Stimulated activated memory B cell treated with anti-CD40 and anti-IgM and Interleukin-4, amounts not matched to agents 10 μg/mL and 1 μg/mL and 100 μg/mL, for 72 hours (primary cell): ENCODE results near the gene MCOLN2.
A peak's percentile ranks its signal among the peaks of the same experiment; 100 is the strongest.

Experiments used
- ATAC-seq: fragments of 150-1000 bp; cut with Tn5 transposase; 2 replicates; pipeline ENCODE4 v1.10.0; 2021
- H3K27ac Mint-ChIP-seq: one replicate; pipeline ENCODE4 v1.8.0; 2022; ENCODE audit warnings: mild to moderate bottlenecking, mixed read lengths
- H3K27me3 Mint-ChIP-seq: one replicate; pipeline ENCODE4 v1.8.0; 2022; ENCODE audit warnings: mixed read lengths
- H3K36me3 Mint-ChIP-seq: one replicate; pipeline ENCODE4 v1.8.0; 2022; ENCODE audit warnings: mixed read lengths
- H3K4me1 Mint-ChIP-seq: one replicate; pipeline ENCODE4 v1.8.0; 2022; ENCODE audit warnings: mixed read lengths
- H3K4me3 Mint-ChIP-seq: one replicate; pipeline ENCODE4 v1.8.0; 2022; ENCODE audit warnings: mild to moderate bottlenecking, moderate library complexity, mixed read lengths
- H3K9me3 Mint-ChIP-seq: one replicate; pipeline ENCODE4 v1.8.0; 2022; ENCODE audit warnings: mixed read lengths

Gene MCOLN2

DNA sequence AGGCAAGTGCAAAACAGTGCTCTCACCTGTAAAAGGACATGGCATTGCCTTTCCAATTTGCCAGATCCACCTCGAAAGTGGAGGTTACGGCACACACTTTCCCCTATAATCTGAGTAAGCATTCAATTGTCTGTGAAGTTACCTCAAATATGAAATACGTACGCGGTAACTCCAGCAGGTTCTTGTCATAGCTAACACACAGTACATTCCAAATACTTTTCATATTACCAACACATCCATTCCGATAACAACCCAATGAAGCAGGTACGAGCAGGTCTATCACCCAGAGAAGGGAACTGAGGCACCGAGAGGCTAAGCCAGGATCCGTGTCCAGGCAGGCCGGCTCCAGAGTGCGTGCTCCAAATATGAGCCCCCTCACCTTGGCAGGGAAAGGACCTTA lies 57.2 kb downstream of the MCOLN2 start:
- no peak for ATAC-seq
- peaks cover 50% of the 10 kb centered on the region for H3K36me3 Mint-ChIP-seq
- H3K4me1 Mint-ChIP-seq, result peaks cover 7% of the 10 kb centered on the region
- no peaks in the 10 kb centered on the region for H3K9me3 Mint-ChIP-seq
- H3K4me3 Mint-ChIP-seq, result no peak overlapping the region
- no peaks in the 10 kb centered on the region for H3K27me3 Mint-ChIP-seq
- no peak overlapping the region for H3K27ac Mint-ChIP-seq

DNA sequence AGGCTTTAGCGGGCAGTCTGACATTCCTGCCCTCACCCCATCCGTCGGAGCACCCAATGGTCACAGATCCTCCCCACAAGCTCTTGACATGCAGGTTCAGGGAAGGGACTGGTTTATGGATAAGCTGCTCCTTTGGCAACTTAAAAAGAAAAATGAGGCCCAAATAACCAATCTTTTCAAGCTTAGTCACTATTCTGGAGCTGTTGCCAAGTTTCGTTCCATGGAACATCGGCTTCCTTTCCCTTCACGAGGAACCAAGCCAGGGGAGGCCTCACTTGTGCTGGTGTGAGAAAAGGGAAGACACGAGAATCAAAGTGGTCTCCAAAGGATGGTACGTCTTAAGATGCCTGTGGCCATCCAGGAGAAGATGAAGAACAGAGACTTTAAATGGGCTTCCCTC lies 57.8 kb downstream of the MCOLN2 start:
- Mint-ChIP-seq H3K27ac (no peak overlapping the region), H3K9me3 (no peaks in the 10 kb centered on the region), H3K4me1 (peaks cover under 1% of the 10 kb centered on the region), H3K4me3 (no peak overlapping the region), H3K27me3 (no peaks in the 10 kb centered on the region), H3K36me3 (peaks cover 50% of the 10 kb centered on the region)
- no peak for ATAC-seq

DNA sequence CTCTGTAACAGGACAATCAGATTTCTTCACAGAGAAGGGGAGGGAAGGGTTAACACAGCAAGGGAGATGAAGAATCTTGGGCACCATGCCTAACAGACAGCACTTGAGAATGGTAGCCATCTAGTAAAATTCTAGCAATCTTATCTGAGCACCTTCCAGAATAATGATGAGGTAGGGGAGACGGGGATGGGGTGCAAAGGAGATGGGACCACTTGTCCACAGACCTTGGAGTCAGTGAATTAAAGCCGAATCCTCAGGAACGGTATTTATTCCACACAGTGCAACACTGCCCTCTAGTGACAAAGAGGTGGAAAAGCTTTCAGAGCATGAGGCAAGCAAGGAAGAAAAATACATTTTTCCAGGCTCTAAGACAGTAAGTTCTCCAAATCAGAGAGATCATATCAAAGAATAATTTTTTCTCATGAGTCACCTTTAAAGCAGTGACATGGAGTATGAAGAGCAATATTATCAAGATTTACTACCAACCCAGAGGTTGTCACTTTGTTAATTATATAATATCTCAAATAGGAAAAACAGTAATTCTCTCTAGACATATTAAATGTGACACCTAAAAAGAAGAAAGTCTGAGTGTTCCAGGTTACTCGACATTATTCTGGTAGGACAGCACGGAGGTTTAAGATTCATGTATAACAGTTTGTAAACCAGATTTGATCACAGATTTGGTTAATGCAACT lies 60.6 kb downstream of the MCOLN2 start:
- Mint-ChIP-seq H3K4me3 (no peak overlapping the region), H3K9me3 (no peaks in the 10 kb centered on the region), H3K4me1 (no peaks in the 10 kb centered on the region), H3K27ac (no peak overlapping the region), H3K36me3 (peaks cover 51% of the 10 kb centered on the region), H3K27me3 (no peaks in the 10 kb centered on the region)
- ATAC-seq, result no peak

DNA sequence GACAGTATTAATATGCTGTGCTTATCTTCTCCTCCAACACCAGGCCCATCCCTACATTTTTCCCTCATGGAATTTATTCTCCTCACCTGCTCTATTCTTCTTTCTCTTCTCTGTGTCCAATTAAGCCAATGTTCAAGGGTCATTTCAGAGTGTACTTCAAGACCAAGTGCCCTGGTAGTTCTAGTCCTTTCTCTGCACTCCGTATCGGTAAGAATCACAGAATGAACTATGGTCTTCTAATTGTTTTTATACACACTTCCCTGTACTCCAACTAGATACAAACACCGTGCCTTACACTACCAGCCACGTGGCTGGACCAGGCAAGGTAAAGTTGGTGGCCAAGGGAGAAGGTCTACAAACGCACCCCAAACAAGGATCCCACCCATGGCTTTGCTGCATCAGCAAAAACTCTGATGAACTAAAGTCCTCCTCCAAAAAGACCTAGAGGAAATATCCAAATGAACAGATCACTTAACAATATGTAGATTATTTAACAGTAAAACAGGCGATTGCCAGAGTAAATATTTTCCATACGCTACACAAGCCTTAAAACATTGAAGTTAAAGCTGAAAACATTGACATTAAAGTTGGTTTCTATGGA lies 63.8 kb downstream of the MCOLN2 start:
- Mint-ChIP-seq H3K27ac (peak overlapping the region; percentile 2), H3K4me1 (no peaks in the 10 kb centered on the region), H3K27me3 (no peaks in the 10 kb centered on the region), H3K4me3 (no peak overlapping the region), H3K36me3 (peaks cover 64% of the 10 kb centered on the region), H3K9me3 (no peaks in the 10 kb centered on the region)
- no peak for ATAC-seq

DNA sequence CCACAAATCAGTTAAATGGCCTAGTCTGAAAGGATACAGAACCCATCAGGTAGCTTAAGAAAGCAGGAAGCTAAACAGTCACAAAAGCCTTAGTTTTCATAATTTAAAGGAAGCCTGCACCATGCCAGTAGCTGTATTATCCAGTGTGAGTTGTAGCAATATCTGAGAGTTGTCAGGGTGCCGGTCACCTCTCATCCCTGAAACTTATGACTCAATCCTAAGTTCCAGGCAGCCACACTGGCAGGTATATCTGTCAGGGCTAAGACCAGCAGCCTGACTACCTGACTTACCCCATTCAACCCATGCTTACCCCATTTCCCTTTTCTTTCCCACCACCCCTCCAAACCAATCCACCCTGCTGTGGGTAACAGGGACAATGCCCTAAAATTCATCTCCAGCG lies 66.1 kb downstream of the MCOLN2 start:
- no peak for ATAC-seq
- Mint-ChIP-seq H3K4me3 (no peak overlapping the region), H3K9me3 (no peaks in the 10 kb centered on the region), H3K27me3 (no peaks in the 10 kb centered on the region), H3K4me1 (no peaks in the 10 kb centered on the region), H3K36me3 (peaks cover 72% of the 10 kb centered on the region), H3K27ac (no peak overlapping the region)

DNA sequence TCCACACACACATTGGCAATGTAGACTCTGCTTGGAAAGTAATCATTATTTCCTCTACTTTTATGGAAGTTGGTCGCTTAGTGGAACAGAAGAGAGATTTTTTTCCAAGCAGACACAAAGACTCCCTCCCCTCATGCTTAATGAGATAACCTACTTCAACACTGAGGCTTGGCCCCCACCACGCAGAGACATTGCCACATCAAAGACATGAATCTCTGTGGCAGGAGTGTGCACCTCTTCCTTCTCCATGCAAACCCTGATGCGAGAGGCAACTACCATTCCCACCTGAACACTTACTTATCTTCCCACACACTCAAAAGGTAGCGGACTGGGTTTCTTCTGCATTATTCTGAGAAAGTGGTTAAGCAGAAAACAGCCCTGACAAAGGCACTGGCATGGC lies 66.6 kb downstream of the MCOLN2 start:
- Mint-ChIP-seq H3K9me3 (no peaks in the 10 kb centered on the region), H3K4me3 (no peak overlapping the region), H3K4me1 (no peaks in the 10 kb centered on the region), H3K27me3 (no peaks in the 10 kb centered on the region), H3K36me3 (peaks cover 74% of the 10 kb centered on the region), H3K27ac (no peak overlapping the region)
- no peak for ATAC-seq

DNA sequence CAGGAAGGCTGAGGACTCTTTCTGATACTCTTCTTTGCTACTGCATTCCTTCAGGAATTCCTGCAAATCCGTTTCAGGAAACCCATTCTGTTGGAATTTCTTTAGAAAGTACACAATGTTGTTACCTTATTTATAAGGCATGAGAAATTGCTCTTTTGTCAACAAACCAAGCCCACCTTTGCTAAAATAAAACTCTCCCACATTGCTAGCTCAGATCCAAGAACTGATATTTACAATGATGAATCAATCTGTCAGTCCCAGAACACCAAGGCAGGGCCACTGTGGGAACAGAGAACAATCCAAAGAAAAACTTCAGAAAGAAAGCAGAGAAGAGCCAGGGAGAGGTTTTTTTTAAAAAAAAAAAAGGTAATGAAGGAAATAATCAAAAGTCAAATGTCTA lies 67.3 kb downstream of the MCOLN2 start:
- Mint-ChIP-seq H3K4me1 (no peaks in the 10 kb centered on the region), H3K9me3 (no peaks in the 10 kb centered on the region), H3K27me3 (no peaks in the 10 kb centered on the region), H3K4me3 (no peak overlapping the region), H3K27ac (no peak overlapping the region), H3K36me3 (peaks cover 80% of the 10 kb centered on the region)
- no peak for ATAC-seq

DNA sequence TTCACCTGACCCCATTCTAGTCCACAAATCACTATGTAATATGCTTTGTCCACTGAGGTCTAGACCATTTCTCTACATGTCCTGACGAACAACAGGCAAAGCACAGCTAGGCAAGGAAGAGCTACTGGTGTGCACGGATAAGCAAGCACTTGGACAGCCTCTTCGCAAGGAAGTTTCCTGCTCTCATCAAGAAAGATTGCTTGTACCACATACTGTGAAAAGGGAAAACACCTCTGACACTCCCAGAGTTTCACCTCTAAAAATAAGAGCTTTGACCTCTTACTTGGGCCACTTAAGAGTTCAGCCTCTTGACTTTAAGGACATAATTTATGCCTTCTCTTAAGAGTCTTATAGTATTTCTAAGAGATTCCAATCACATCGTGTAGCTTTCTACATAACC lies 67.9 kb downstream of the MCOLN2 start:
- H3K4me1 Mint-ChIP-seq, result no peaks in the 10 kb centered on the region
- ATAC-seq, result no peak
- H3K27ac Mint-ChIP-seq, result no peak overlapping the region
- H3K4me3 Mint-ChIP-seq, result no peak overlapping the region
- peaks cover 79% of the 10 kb centered on the region for H3K36me3 Mint-ChIP-seq
- no peaks in the 10 kb centered on the region for H3K27me3 Mint-ChIP-seq
- no peaks in the 10 kb centered on the region for H3K9me3 Mint-ChIP-seq

DNA sequence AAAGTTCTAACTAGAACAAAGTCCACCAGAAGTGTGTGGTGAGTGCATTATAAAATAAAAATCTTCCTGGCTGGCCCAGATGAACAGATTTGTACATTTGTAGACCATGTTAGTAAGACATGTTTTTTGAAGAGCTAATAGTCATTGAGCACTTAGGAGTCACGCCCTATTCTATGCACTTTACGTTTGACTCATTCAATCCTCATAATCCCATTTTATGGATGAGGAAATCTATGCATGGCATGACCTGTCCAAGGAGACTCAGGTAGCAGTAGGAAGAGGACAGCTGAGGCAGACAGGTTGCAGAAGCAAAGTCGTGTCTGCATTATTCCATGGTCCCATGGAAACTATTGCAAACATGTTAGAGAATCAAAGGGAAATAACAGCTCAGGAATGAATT lies 73.6 kb downstream of the MCOLN2 start:
- H3K27me3 Mint-ChIP-seq, result no peaks in the 10 kb centered on the region
- no peak overlapping the region for H3K4me3 Mint-ChIP-seq
- H3K9me3 Mint-ChIP-seq, result no peaks in the 10 kb centered on the region
- ATAC-seq, result no peak
- H3K27ac Mint-ChIP-seq, result no peak overlapping the region
- H3K36me3 Mint-ChIP-seq, result peaks cover 32% of the 10 kb centered on the region
- no peaks in the 10 kb centered on the region for H3K4me1 Mint-ChIP-seq

DNA sequence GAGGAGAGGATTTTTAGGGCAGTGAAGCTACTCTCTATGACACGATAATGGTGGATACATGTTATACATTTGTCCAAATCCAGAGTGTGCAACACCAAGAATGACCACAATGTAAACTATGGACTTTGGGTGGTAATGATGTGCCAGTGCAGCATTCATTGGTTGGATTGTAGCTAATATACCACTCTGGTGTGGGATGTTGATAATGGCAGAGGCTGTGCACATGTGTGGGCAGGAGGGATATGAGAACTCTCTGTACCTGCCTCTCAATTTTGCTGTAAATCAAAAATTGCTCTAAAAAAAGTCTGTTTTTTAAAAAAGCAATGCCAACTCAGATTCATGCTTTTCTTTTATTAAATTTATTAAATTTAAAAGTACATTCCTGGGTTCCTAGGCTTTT lies 76.8 kb downstream of the MCOLN2 start:
- no peaks in the 10 kb centered on the region for H3K27me3 Mint-ChIP-seq
- H3K4me3 Mint-ChIP-seq, result no peak overlapping the region

DNA sequence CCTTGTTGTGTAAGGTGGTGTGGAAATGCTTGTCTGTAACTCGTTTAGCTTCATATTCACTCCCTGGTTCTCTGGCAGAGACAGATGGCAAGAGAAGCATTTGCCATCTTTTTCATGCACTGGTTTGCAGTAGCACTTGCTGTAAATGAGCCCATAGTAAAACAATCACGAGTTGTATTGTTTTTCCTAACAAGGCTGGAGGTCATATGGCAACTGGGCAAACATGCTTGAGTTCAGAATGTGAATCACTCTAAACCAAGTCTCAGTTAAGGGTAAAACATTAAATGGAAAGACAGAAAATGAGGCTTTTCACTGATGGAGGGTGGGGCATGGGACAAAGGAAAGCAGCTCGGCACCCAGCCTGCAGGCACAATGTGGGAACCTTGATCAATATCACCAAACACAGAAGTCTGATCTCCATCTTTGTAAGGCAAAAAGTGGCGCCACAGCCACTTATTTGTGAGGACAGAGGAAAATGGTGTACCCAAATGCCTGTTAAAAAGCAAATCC lies 77.4 kb downstream of the MCOLN2 start:
- Mint-ChIP-seq H3K4me3 (no peak overlapping the region), H3K9me3 (no peaks in the 10 kb centered on the region), H3K27ac (no peak overlapping the region), H3K27me3 (no peaks in the 10 kb centered on the region), H3K36me3 (no peaks in the 10 kb centered on the region), H3K4me1 (no peaks in the 10 kb centered on the region)
- ATAC-seq, result no peak

More for the DNA sequence above, 76.8 kb downstream of the MCOLN2 start:
- Mint-ChIP-seq H3K4me1 (no peaks in the 10 kb centered on the region), H3K9me3 (no peaks in the 10 kb centered on the region), H3K36me3 (peaks cover 4% of the 10 kb centered on the region), H3K27ac (no peak overlapping the region)
- ATAC-seq, result no peak

DNA sequence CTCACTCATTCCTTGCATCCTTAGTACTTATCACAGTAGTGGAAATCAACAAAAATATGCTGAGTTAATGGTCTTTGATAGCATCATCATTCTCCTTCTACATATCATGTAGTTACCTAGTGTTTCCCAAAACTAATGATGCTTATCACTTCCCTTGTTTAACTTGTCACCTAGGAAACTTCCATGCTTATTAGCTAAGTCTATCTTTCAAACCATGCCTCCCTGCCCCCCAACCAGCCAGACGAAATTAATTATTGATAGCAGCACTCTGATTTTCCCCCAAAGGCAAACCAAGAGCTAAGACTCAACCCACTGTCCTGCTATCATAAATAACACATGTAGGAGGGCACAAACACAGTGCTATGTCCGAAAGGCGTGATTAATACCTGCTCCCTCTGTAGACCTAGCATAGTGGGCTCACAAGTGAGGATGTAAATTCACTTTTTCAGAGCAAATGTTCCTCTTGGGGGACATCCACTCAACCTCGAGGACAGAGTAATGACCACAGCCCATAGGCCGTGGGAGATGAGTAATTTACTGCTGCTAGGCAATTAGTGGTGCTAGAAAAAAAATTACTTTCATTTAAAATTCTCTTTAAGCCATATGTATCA lies 78.1 kb downstream of the MCOLN2 start:
- Mint-ChIP-seq H3K9me3 (no peaks in the 10 kb centered on the region), H3K36me3 (no peaks in the 10 kb centered on the region), H3K27me3 (no peaks in the 10 kb centered on the region), H3K27ac (no peak overlapping the region), H3K4me3 (no peak overlapping the region), H3K4me1 (no peaks in the 10 kb centered on the region)
- no peak for ATAC-seq

DNA sequence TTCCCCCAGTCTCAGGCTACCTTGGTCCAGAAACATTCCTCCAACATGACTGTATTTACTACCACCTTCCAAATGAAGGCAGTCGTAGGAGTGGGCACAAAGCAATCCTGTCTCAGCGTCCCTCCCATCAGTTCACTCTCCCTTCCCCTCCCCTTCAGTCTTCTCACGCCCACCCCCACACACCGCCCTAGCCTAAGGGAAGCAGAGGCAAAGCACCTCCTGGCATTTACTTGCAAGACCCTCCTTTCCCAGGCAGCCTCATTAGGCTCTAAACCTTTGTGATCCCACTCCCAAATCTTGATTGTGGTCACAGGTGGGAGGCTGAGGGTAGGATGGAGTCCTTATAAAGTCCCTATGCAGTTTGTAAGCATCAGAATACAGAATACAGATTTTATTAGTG lies 80.0 kb downstream of the MCOLN2 start:
- H3K27ac Mint-ChIP-seq, result no peak overlapping the region
- H3K36me3 Mint-ChIP-seq, result no peaks in the 10 kb centered on the region
- no peak for ATAC-seq

DNA sequence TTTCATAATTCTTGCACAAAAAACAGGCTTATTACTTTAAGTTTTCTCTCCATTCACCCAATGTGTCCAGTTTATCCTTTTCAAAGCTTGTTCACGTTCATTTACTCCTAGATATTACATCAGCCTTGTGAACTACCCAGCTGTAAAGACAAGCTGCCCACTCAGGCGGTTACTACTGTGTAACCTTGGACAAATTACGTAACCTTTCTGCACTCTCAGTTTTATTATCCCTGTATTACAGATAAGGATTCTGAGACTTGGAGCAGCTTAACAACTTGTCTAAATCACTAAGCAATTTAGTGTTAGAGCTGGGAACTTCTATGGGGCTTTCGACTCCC lies 83.4 kb downstream of the MCOLN2 start:
- ATAC-seq, result no peak
- Mint-ChIP-seq H3K4me3 (no peak overlapping the region), H3K4me1 (no peaks in the 10 kb centered on the region), H3K27ac (no peak overlapping the region), H3K36me3 (peaks cover 7% of the 10 kb centered on the region), H3K9me3 (no peaks in the 10 kb centered on the region), H3K27me3 (no peaks in the 10 kb centered on the region)

More for the DNA sequence above, 80.0 kb downstream of the MCOLN2 start:
- Mint-ChIP-seq H3K9me3 (no peaks in the 10 kb centered on the region), H3K4me3 (no peak overlapping the region), H3K4me1 (no peaks in the 10 kb centered on the region), H3K27me3 (no peaks in the 10 kb centered on the region)

DNA sequence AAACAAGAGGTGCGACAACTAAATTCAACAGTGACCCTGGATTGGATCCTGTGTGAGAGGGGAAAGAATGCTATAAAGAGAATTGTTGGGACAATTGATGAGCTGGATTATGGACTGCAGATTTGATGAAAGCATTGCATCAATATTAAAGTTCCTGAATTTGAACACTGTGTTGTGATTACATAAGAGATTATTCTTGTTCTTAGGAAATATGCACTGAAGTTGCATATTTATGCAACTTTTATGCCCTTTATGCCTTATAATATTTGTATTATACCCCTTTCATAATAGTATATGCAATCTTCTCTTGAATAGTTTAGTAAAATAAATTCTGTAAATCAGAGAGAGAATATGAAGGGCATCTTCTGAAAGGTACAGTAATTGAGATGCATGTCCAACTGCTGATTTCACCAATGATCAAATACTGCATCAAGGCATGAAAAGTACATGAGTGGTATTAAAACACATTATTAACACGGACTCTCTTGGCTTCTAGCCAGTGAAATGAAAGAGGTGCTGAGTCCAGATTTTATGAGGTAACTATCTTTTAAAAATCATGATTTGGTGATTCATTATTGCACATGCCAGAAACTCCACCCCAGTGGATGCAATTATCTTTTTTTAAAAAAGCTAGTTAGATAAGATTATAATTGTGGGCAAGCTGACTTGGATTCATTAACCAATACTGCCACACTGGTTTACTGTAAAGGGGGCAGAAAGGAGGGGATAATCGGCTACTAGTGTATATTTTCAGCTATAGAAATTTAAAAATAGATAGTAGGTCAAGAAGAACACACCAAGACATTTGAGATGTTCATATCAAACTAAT lies 84.0 kb downstream of the MCOLN2 start:
- Mint-ChIP-seq H3K27me3 (no peaks in the 10 kb centered on the region), H3K4me1 (no peaks in the 10 kb centered on the region), H3K36me3 (peaks cover 7% of the 10 kb centered on the region), H3K27ac (no peak overlapping the region), H3K9me3 (no peaks in the 10 kb centered on the region), H3K4me3 (no peak overlapping the region)
- ATAC-seq, result no peak
